NCI-H187 (cell line): ENCODE results near the gene SCYGR2.
"Not testable (repeated sequence)": the region's sequence is repeated elsewhere in the genome, so short reads cannot be mapped to it uniquely, and the experiment has no call there.

Experiments used
- DNase-seq, 2 experiments: peaks; one replicate each; lab custom pipeline; 2025; lab: John Stamatoyannopoulos, UW

Gene SCYGR2

GRCh38 chr2:227598835-227599503 lies at the start of gene SCYGR2:
Gene SCYGR2, plus strand, starts transcription at chr2:227598893. Its CDS starts 0 bp downstream, at chr2:227598893.
- DNase-seq, result not testable (repeated sequence)

DNA sequence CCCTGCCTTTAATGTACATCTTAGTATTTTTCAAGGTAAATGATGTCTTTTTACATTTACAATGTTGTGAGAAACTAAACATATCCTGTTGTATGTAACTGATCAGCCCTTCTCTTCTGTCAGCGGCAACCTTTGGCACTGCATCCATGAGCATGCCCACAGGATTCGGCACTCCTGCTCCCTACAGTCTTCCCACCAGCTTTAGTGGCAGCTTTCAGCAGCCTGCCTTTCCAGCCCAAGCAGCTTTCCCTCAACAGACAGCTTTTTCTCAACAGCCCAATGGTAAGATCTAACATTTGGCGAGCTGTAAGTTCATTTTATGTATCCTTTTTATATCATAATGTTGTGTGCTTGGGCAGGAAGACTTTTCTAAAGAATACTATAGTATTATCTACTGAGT lies 46.9 kb upstream of the SCYGR2 start:
- no peak for DNase-seq

- DNase-seq, result no peak
Measured at GRCh38 chr2:227562581-227562980, 36.1 kb upstream of the SCYGR2 start.

- no peak for DNase-seq
Measured at GRCh38 chr2:227565080-227565479, 33.6 kb upstream of the SCYGR2 start.

- DNase-seq, result no peak
Measured at GRCh38 chr2:227566012-227566411, 32.7 kb upstream of the SCYGR2 start.

DNA sequence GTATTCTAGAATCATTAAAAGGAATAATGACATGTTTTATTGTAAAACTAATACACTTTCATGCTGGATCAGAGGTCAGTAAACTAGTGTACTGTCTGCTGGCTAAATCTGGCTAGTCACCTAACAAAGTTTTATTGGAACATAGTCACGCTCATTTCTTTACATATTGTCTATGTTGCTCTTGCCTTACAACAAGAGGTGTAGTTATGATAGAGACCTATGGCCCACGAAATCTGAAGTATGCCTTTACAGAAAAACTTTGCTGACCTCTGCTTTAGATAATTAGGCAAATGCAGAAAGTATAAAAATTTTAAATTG lies 29.9 kb upstream of the SCYGR2 start:
- DNase-seq, result no peak

- DNase-seq, result no peak
Measured at GRCh38 chr2:227570615-227571014, 28.1 kb upstream of the SCYGR2 start.

DNA sequence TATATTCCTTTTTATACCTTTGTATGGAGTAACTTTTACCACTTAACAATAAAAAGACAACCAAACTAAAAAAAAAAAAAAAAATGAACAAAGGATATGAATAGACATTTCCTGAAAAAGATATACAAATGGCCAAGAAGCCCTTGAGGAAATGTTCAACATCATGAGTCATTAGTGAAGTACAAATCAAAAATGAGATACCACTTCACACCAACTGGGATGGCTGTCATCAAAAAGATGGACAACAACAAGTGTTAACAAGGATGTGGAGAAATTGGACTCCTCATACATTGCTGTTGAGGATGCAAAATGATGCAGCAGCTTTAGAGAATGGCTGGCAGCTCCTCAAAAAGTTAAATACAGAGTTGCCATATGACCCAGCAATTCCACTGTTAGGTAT lies 22.6 kb upstream of the SCYGR2 start:
- no peak for DNase-seq

GRCh38 chr2:227576812-227577211 lies 21.9 kb upstream of the SCYGR2 start:
- DNase-seq, result no peak

DNA sequence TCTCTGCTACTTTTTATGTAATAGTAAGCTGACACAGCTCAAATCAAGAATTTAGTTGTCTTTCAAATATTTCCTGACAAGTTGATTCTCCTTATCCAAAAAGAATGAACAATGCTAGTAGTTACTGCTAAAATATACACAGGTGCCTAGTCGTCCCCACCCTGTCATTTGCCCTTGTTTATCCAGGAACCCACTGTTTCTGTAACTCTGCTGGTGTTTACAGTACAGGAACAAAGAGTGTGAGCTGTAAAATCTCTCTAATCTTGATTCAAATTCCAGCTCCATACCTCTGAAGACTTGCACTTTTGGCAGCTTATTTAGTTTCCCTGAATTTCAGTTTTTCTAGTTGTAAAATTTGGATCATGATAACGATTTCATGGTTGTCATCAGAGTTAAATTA lies 21.1 kb upstream of the SCYGR2 start:
- no peak for DNase-seq

- no peak for DNase-seq
Measured at GRCh38 chr2:227578642-227579041, 20.1 kb upstream of the SCYGR2 start.

GRCh38 chr2:227579791-227580190 lies 18.9 kb upstream of the SCYGR2 start:
- no peak for DNase-seq

- DNase-seq, result no peak
Measured at GRCh38 chr2:227582369-227582768, 16.3 kb upstream of the SCYGR2 start.

GRCh38 chr2:227592694-227593387 lies 5.9 kb upstream of the SCYGR2 start:
- no peak for DNase-seq

GRCh38 chr2:227595797-227596196 lies 2.9 kb upstream of the SCYGR2 start:
- no peak for DNase-seq

DNA sequence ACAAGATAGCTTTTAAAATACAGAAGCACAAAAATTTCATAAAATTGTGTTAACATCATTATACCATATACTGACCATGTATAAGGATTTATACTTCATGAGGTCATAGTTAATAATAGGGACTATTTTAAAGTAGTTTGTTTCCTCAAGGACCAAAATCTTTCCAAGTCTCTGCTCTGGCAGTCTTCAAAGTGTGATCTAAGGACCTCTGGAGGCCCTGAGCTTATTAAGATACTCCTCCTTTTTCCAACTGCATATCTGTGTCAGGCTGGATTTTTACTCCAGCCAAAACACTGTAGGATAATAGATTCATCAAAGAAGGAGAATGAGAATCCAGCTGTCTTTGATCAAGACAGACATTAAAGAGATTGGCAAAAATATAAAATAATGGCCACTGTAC lies 1.7 kb upstream of the SCYGR2 start:
- DNase-seq, result no peak

DNA sequence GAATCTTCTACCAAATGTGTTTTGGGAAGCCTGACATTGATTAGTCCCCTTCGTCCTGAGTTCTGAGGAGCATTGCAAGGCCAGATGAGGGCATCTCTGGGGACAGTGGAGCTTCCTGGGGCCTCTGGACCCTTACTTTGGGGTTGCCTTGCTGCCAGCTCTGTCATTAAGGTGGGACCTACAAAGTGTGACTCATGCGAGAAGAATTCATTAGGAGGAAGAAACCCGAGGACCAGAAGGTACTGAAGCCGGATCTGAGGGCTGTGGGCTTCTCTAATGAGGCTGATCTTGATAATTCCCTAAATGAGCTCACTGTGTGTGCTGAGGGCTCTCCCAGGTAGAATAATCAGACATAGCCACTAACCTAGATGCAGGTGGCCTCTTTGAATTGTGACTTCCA lies 695 bp upstream of the SCYGR2 start:
- DNase-seq, result no peak

- DNase-seq, result no peak
Measured at GRCh38 chr2:227602358-227602757, 3.7 kb downstream of the SCYGR2 start.

- DNase-seq, result no peak
Measured at GRCh38 chr2:227606476-227606875, 7.8 kb downstream of the SCYGR2 start.

GRCh38 chr2:227607941-227608340 lies 9.2 kb downstream of the SCYGR2 start:
- DNase-seq, result no peak

- no peak for DNase-seq
Measured at GRCh38 chr2:227608561-227609338, 10.1 kb downstream of the SCYGR2 start.

- DNase-seq, result no peak
Measured at GRCh38 chr2:227610123-227610522, 11.4 kb downstream of the SCYGR2 start.
